WTC11 (cell line): ENCODE measurements around the gene QKI. TPM values are rescaled to one million over a fixed set of nuclear protein-coding genes. Genes with fewer than 3 reads are reported as not detected.
A peak's percentile ranks its signal among the peaks of the same experiment; 100 is the strongest.

Source experiments
- ATAC-seq: fragments of 200-7000 bp; cut with Tn5 transposase; 2 replicates; pipeline ENCODE4 v1.10.0; 2021; ENCODE audit warnings: mild to moderate bottlenecking, moderate library complexity
- CTCF ChIA-PET: fragments of 300-600 bp; sonication (Branson Sonifier 250); formaldehyde crosslinking; loops from one replicate; lab custom pipeline; 2021; ENCODE audit warnings: antibody characterized with exemption; lab: Charles Lee
- POLR2A ChIA-PET: fragments of 350-600 bp; sonication (Branson Sonifier 250); formaldehyde crosslinking; loops from one replicate; lab custom pipeline; 2021; ENCODE audit warnings: antibody characterized with exemption; lab: Charles Lee
- DNase-seq: peaks from one replicate; pipeline ENCODE4 v3.0.0; 2021; ENCODE audit warnings: low spot score
- H3K27ac Mint-ChIP-seq: 2 replicates; pipeline ENCODE4 v1.8.0; 2021; ENCODE audit warnings: mixed read lengths
- H3K27me3 Mint-ChIP-seq: 2 replicates; pipeline ENCODE4 v1.8.0; 2021; ENCODE audit warnings: low read depth, mild to moderate bottlenecking, moderate library complexity, mixed read lengths
- H3K36me3 Mint-ChIP-seq: 2 replicates; pipeline ENCODE4 v1.8.0; 2021; ENCODE audit warnings: mixed read lengths
- H3K4me1 Mint-ChIP-seq: 2 replicates; pipeline ENCODE4 v1.8.0; 2022; ENCODE audit warnings: mixed read lengths
- H3K4me3 Mint-ChIP-seq: 2 replicates; pipeline ENCODE4 v1.8.0; 2021; ENCODE audit warnings: mild to moderate bottlenecking, moderate library complexity, mixed read lengths
- H3K9me3 Mint-ChIP-seq: 2 replicates; pipeline ENCODE4 v1.8.0; 2021; ENCODE audit warnings: mixed read lengths
- HMGA2 ChIP-seq: fragments of 250-450 bp; sonication (Bioruptor Pico); IDR thresholded peaks from 2 replicates; pipeline ENCODE4 v1.4.0; 2021; ENCODE audit warnings: mild to moderate bottlenecking, moderate library complexity
- JUN ChIP-seq: sonication (generic); formaldehyde crosslinking; IDR thresholded peaks from 2 replicates; pipeline ENCODE4 v1.8.0; 2023; ENCODE audit warnings: mild to moderate bottlenecking, missing genetic modification reagents
- SOX15 ChIP-seq: fragments of 250-450 bp; sonication (Bioruptor Pico); IDR thresholded peaks from 2 replicates; pipeline ENCODE4 v1.9.0; 2021; ENCODE audit warnings: mild to moderate bottlenecking
- TP53 ChIP-seq: sonication (generic); formaldehyde crosslinking; IDR thresholded peaks from 2 replicates; pipeline ENCODE4 v1.8.1; 2023; ENCODE audit warnings: mild to moderate bottlenecking, missing genetic modification reagents
- ZNF671 ChIP-seq: fragments of 250-450 bp; sonication (Bioruptor Pico); IDR thresholded peaks from 2 replicates; pipeline ENCODE4 v1.8.0; 2021; ENCODE audit warnings: mild to moderate bottlenecking
- total RNA-seq: library from RNA; stranded (reverse); gene quantifications from 3 replicates; pipeline ENCODE4 v1.2.3, GENCODE V29; 2021
- TF ChIP-seq, protein P1 (sequence below): sonication (generic); formaldehyde crosslinking; IDR thresholded peaks from 2 replicates; pipeline ENCODE4 v1.8.1; 2022; ENCODE audit warnings: low read depth, missing genetic modification reagents, borderline replicate concordance
- TF ChIP-seq, protein P2 (sequence below): fragments of 200-600 bp; IDR thresholded peaks from 2 replicates; pipeline ENCODE4 v1.8.0; 2022; ENCODE audit warnings: antibody characterized with exemption
- TF ChIP-seq, protein P3 (sequence below): sonication (generic); formaldehyde crosslinking; IDR thresholded peaks from 2 replicates; pipeline ENCODE4 v1.8.0; 2022; ENCODE audit warnings: missing genetic modification reagents
- TF ChIP-seq, protein P4 (sequence below): sonication (generic); formaldehyde crosslinking; IDR thresholded peaks from 2 replicates; pipeline ENCODE4 v1.8.0; 2023; ENCODE audit warnings: missing genetic modification reagents, mild to moderate bottlenecking, borderline replicate concordance

Gene QKI
- total RNA-seq, 1 experiment from 2014 or later: 145 TPM

DNA sequence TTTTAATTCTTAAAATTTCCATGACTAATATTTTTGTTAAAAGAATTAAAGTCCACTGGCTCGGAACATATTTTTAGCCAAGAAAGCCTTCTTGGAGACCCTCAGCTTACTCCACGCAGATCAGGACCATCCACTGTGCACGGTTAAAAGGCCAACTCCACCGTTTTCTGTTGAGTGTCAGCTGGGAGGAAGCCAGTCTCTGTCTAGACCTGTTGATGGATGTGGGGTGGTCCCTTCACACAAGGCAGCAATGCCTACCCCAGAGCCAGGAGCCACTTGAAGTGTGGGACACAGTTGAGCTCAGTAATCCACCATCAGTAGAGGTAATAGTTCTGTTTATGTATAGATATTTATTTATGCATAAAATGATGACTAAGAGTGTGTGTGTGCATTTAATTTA, 19.9 kb upstream of the QKI start:
- Mint-ChIP-seq H3K36me3 (no peaks in the 10 kb centered on the region), H3K27me3 (no peaks in the 10 kb centered on the region; the same call in 1 of the 2 replicates), H3K9me3 (peaks cover 3% of the 10 kb centered on the region; the same call in 1 of the 2 replicates), H3K4me3 (no peak overlapping the region), H3K4me1 (peaks cover 34% of the 10 kb centered on the region), H3K27ac (no peak overlapping the region)
- DNase-seq (no peak), ATAC-seq (no peak)
- no peak for TF ChIP-seq ZNF671 (CRISPR knock-in tag)
- TF ChIP-seq, protein P1, sequence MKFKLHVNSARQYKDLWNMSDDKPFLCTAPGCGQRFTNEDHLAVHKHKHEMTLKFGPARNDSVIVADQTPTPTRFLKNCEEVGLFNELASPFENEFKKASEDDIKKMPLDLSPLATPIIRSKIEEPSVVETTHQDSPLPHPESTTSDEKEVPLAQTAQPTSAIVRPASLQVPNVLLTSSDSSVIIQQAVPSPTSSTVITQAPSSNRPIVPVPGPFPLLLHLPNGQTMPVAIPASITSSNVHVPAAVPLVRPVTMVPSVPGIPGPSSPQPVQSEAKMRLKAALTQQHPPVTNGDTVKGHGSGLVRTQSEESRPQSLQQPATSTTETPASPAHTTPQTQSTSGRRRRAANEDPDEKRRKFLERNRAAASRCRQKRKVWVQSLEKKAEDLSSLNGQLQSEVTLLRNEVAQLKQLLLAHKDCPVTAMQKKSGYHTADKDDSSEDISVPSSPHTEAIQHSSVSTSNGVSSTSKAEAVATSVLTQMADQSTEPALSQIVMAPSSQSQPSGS (CRISPR knock-in tag): no peak
- TF ChIP-seq HMGA2 (CRISPR knock-in tag): 0 out of 2 replicates have a peak, but pooled peaks have one; percentile 33
- TF ChIP-seq JUN (CRISPR knock-in tag): no peak
- ChIA-PET POLR2A (no interaction called here), CTCF (no interaction called here)

DNA sequence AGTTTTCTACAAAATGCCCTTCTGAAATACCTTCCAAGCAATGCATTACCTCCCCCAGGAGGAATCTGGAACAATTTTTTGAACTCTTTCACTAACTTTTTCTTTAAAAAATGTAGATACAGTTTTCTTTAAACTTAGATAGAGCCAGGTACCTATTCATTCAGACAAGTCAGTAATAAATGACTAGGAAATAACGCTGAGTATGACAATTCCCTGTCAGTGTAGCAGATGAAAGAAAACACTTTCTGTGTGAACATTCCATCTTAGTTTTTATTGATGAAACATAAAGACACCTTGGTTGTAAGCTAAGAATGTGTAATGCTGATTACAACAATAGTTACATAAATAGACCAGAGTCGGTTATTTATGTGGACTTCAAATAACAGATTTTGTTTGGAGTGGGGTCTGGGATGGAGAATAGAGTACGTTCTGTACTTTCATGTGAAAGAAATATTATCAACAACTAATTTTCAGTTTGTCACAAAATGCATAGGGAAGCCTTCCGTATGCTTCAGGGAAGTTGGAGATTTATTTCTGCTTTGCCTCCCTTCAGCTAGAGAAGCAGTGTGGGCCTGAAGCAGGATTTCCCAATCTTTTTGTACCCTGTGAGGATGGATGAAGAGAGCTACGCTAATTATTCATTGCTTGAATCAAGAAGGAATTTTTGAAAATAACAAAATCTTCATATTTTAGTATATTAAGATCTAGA, 19.2 kb upstream of the QKI start:
- H3K9me3 Mint-ChIP-seq: peaks cover 3% of the 10 kb centered on the region; the same call in 1 of the 2 replicates
- no peak overlapping the region for H3K4me3 Mint-ChIP-seq
- ChIA-PET CTCF (no interaction called here), POLR2A (no interaction called here)
- ATAC-seq (no peak), DNase-seq (no peak)
- H3K36me3 Mint-ChIP-seq: no peaks in the 10 kb centered on the region
- H3K27ac Mint-ChIP-seq: no peak overlapping the region
- no peak for TF ChIP-seq SOX15 (CRISPR knock-in tag)
- TF ChIP-seq, protein P2, sequence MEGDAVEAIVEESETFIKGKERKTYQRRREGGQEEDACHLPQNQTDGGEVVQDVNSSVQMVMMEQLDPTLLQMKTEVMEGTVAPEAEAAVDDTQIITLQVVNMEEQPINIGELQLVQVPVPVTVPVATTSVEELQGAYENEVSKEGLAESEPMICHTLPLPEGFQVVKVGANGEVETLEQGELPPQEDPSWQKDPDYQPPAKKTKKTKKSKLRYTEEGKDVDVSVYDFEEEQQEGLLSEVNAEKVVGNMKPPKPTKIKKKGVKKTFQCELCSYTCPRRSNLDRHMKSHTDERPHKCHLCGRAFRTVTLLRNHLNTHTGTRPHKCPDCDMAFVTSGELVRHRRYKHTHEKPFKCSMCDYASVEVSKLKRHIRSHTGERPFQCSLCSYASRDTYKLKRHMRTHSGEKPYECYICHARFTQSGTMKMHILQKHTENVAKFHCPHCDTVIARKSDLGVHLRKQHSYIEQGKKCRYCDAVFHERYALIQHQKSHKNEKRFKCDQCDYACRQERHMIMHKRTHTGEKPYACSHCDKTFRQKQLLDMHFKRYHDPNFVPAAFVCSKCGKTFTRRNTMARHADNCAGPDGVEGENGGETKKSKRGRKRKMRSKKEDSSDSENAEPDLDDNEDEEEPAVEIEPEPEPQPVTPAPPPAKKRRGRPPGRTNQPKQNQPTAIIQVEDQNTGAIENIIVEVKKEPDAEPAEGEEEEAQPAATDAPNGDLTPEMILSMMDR: no peak
- TF ChIP-seq, protein P3, sequence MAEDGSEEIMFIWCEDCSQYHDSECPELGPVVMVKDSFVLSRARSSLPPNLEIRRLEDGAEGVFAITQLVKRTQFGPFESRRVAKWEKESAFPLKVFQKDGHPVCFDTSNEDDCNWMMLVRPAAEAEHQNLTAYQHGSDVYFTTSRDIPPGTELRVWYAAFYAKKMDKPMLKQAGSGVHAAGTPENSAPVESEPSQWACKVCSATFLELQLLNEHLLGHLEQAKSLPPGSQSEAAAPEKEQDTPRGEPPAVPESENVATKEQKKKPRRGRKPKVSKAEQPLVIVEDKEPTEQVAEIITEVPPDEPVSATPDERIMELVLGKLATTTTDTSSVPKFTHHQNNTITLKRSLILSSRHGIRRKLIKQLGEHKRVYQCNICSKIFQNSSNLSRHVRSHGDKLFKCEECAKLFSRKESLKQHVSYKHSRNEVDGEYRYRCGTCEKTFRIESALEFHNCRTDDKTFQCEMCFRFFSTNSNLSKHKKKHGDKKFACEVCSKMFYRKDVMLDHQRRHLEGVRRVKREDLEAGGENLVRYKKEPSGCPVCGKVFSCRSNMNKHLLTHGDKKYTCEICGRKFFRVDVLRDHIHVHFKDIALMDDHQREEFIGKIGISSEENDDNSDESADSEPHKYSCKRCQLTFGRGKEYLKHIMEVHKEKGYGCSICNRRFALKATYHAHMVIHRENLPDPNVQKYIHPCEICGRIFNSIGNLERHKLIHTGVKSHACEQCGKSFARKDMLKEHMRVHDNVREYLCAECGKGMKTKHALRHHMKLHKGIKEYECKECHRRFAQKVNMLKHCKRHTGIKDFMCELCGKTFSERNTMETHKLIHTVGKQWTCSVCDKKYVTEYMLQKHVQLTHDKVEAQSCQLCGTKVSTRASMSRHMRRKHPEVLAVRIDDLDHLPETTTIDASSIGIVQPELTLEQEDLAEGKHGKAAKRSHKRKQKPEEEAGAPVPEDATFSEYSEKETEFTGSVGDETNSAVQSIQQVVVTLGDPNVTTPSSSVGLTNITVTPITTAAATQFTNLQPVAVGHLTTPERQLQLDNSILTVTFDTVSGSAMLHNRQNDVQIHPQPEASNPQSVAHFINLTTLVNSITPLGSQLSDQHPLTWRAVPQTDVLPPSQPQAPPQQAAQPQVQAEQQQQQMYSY (CRISPR knock-in tag): no peak
- TF ChIP-seq, protein P4, sequence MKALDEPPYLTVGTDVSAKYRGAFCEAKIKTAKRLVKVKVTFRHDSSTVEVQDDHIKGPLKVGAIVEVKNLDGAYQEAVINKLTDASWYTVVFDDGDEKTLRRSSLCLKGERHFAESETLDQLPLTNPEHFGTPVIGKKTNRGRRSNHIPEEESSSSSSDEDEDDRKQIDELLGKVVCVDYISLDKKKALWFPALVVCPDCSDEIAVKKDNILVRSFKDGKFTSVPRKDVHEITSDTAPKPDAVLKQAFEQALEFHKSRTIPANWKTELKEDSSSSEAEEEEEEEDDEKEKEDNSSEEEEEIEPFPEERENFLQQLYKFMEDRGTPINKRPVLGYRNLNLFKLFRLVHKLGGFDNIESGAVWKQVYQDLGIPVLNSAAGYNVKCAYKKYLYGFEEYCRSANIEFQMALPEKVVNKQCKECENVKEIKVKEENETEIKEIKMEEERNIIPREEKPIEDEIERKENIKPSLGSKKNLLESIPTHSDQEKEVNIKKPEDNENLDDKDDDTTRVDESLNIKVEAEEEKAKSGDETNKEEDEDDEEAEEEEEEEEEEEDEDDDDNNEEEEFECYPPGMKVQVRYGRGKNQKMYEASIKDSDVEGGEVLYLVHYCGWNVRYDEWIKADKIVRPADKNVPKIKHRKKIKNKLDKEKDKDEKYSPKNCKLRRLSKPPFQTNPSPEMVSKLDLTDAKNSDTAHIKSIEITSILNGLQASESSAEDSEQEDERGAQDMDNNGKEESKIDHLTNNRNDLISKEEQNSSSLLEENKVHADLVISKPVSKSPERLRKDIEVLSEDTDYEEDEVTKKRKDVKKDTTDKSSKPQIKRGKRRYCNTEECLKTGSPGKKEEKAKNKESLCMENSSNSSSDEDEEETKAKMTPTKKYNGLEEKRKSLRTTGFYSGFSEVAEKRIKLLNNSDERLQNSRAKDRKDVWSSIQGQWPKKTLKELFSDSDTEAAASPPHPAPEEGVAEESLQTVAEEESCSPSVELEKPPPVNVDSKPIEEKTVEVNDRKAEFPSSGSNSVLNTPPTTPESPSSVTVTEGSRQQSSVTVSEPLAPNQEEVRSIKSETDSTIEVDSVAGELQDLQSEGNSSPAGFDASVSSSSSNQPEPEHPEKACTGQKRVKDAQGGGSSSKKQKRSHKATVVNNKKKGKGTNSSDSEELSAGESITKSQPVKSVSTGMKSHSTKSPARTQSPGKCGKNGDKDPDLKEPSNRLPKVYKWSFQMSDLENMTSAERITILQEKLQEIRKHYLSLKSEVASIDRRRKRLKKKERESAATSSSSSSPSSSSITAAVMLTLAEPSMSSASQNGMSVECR: no peak
- peaks cover 35% of the 10 kb centered on the region for H3K4me1 Mint-ChIP-seq
- no peaks in the 10 kb centered on the region; the same call in 1 of the 2 replicates for H3K27me3 Mint-ChIP-seq

DNA sequence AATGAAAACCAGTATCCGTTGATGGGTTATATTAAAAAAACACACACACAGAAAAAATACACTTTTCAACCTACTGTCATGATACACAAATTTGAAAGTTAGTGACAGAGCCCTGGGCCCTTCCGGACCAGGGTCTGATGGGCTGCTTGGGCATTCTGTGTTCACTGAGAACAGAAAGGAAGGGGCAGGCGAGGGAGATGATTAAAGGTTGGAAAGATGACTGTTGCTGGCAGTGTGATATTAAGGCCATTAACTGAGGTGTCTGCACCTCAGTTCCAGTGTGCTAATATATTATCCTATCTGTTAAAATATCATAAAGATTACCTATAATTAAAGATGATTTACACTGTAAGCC, 18.7 kb upstream of the QKI start:
- peak overlapping the region; percentile 80 for H3K27ac Mint-ChIP-seq
- no peak for DNase-seq

More for the DNA sequence above, 18.7 kb upstream of the QKI start:
- no peak for ATAC-seq
- Mint-ChIP-seq H3K4me3 (peak overlapping the region; percentile 72; the same call in 1 of the 2 replicates), H3K9me3 (peaks cover 3% of the 10 kb centered on the region; the same call in 1 of the 2 replicates), H3K4me1 (peaks cover 39% of the 10 kb centered on the region), H3K36me3 (no peaks in the 10 kb centered on the region), H3K27me3 (no peaks in the 10 kb centered on the region; the same call in 1 of the 2 replicates)
- CTCF ChIA-PET: no interaction called here
- TF ChIP-seq JUN (CRISPR knock-in tag): no peak
- TF ChIP-seq TP53: no peak
- POLR2A ChIA-PET: no interaction called here
